ENCODE measurements around the gene KCNK4.
A peak's percentile ranks its signal among the peaks of the same experiment; 100 is the strongest.

The KCNK4 gene

GRCh38 chr11:64269540-64270220, 21.4 kb upstream of the KCNK4 start:
- peak; percentile 100 for DNase-seq

- DNase-seq: no peak
Observed at GRCh38 chr11:64275031-64275800, 15.9 kb upstream of the KCNK4 start.

- no peak for DNase-seq
Observed at GRCh38 chr11:64275841-64276240, 15.3 kb upstream of the KCNK4 start.

- peak; percentile 78 for DNase-seq
Observed at GRCh38 chr11:64276653-64277431, 14.3 kb upstream of the KCNK4 start.

GRCh38 chr11:64278576-64279190, 12.4 kb upstream of the KCNK4 start:
- DNase-seq: no peak

GRCh38 chr11:64281957-64282770, 8.9 kb upstream of the KCNK4 start:
- no peak for DNase-seq

GRCh38 chr11:64283092-64283491, 8.0 kb upstream of the KCNK4 start:
- DNase-seq: no peak

GRCh38 chr11:64284048-64284961, 6.8 kb upstream of the KCNK4 start, which contains the start of gene BAD:
Gene BAD (minus strand): TSS chr11:64284665. CDS start chr11:64284368, 297 bp downstream.
- peak; percentile 92 for DNase-seq

- DNase-seq: peak; percentile 72
Observed at GRCh38 chr11:64284962-64285884, 5.9 kb upstream of the KCNK4 start, which contains the start of gene GPR137. Gene GPR137 (plus strand): TSS chr11:64285848. CDS start chr11:64286525, 677 bp downstream.

GRCh38 chr11:64285885-64286800, 5.0 kb upstream of the KCNK4 start:
- DNase-seq: no peak

GRCh38 chr11:64286801-64287159, 4.3 kb upstream of the KCNK4 start:
- DNase-seq: no peak

GRCh38 chr11:64287676-64288352, 3.3 kb upstream of the KCNK4 start:
- no peak for DNase-seq

- DNase-seq: no peak
Observed at GRCh38 chr11:64288353-64288750, 2.8 kb upstream of the KCNK4 start.

GRCh38 chr11:64289002-64289564, 2.0 kb upstream of the KCNK4 start:
- no peak for DNase-seq

- DNase-seq: no peak
Observed at GRCh38 chr11:64290352-64291261, 495 bp upstream of the KCNK4 start.

- no peak for DNase-seq
Observed at GRCh38 chr11:64291752-64292459, 804 bp downstream of the KCNK4 start.

Data from fibroblast of skin of back (primary cell).